GM12891 (cell line): ENCODE measurements around the gene SMARCC2.
"Not testable (repeated sequence)": the region's sequence is repeated elsewhere in the genome, so short reads cannot be mapped to it uniquely, and the experiment has no call there.

Experiments
- DNase-seq: peaks from one replicate; pipeline ENCODE4 v3.0.0; 2011; ENCODE audit warnings: low spot score; ENCODE audit not compliant: insufficient read length
- FAIRE-seq: peaks from 2 replicates; lab custom pipeline; 2011; peaks lifted over from hg19 to GRCh38; lab: Jason Lieb, UNC
- PAX5 ChIP-seq: IDR thresholded peaks from 2 replicates; pipeline ENCODE4 v1.6.1; 2011; ENCODE audit warnings: low read length, moderate library complexity, mild to moderate bottlenecking; ENCODE audit not compliant: insufficient read depth, severe bottlenecking
- POLR2A ChIP-seq: IDR thresholded peaks from 2 replicates; pipeline ENCODE4 v1.6.1; 2011; ENCODE audit warnings: low read depth, low read length, control low read depth
- POLR2AphosphoS5 ChIP-seq: IDR thresholded peaks from 2 replicates; pipeline ENCODE4 v1.6.1; 2011; ENCODE audit warnings: low read depth, low read length, control low read depth
- POU2F2 ChIP-seq: IDR thresholded peaks from 2 replicates; pipeline ENCODE4 v1.6.1; 2011; ENCODE audit warnings: low read depth, mild to moderate bottlenecking, control low read depth, low read length, moderate library complexity
- SPI1 ChIP-seq: IDR thresholded peaks from 2 replicates; pipeline ENCODE4 v1.6.1; 2011; ENCODE audit warnings: low read depth, low read length, control low read depth
- TAF1 ChIP-seq: IDR thresholded peaks from 2 replicates; pipeline ENCODE4 v1.6.1; 2011; ENCODE audit warnings: low read depth, low read length, control low read depth

Gene SMARCC2

GRCh38 chr12:56158029-56158925 lies 31.0 kb downstream of the SMARCC2 start, which contains the start of gene MYL6:
Gene MYL6, plus strand, starts transcription at chr12:56158359. Its CDS starts 43 bp downstream, at chr12:56158402.
- DNase-seq: peak; percentile 83
- no peak for TF ChIP-seq PAX5
- peak; percentile 99 for TF ChIP-seq POLR2AphosphoS5
- TF ChIP-seq TAF1: peak; percentile 92
- TF ChIP-seq SPI1: peak; percentile 86
- peak; percentile 79 for TF ChIP-seq POU2F2
- peak; percentile 98 for TF ChIP-seq POLR2A
- peak; percentile 96 for FAIRE-seq

- peak; percentile 64 for DNase-seq
- no peak for FAIRE-seq
- TF ChIP-seq POLR2AphosphoS5: no peak
- no peak for TF ChIP-seq POLR2A
- peak; percentile 71 for TF ChIP-seq TAF1
- peak; percentile 2; the same call in 1 of the 2 replicates for TF ChIP-seq POU2F2
- peak; percentile 59 for TF ChIP-seq SPI1
- peak; percentile 65 for TF ChIP-seq PAX5
These were observed 31.9 kb downstream of the SMARCC2 start for GRCh38 chr12:56157201-56158028.

GRCh38 chr12:56156464-56157200 lies 32.7 kb downstream of the SMARCC2 start:
- not testable (repeated sequence) for DNase-seq, FAIRE-seq

- TF ChIP-seq PAX5 (no peak), TAF1 (no peak)
- no peak for DNase-seq
- FAIRE-seq: no peak
These were observed 33.9 kb downstream of the SMARCC2 start for GRCh38 chr12:56155256-56155845.

GRCh38 chr12:56154818-56155217 lies 34.5 kb downstream of the SMARCC2 start:
- FAIRE-seq (no peak), DNase-seq (no peak)
- TF ChIP-seq TAF1: no peak
- TF ChIP-seq POU2F2: no peak
- no peak for TF ChIP-seq POLR2AphosphoS5
- no peak for TF ChIP-seq SPI1
- no peak for TF ChIP-seq POLR2A
- TF ChIP-seq PAX5: no peak

- no peak for FAIRE-seq
- no peak for DNase-seq
- TF ChIP-seq POU2F2: no peak
- TF ChIP-seq POLR2A: no peak
- TF ChIP-seq POLR2AphosphoS5: no peak
- no peak for TF ChIP-seq TAF1
- TF ChIP-seq SPI1: no peak
- no peak for TF ChIP-seq PAX5
These were observed 35.0 kb downstream of the SMARCC2 start for GRCh38 chr12:56154246-56154771.

- no peak for TF ChIP-seq POLR2A
- no peak for TF ChIP-seq POU2F2
- TF ChIP-seq TAF1: no peak
- no peak for TF ChIP-seq SPI1
- no peak for TF ChIP-seq PAX5
- TF ChIP-seq POLR2AphosphoS5: no peak
- DNase-seq (no peak), FAIRE-seq (no peak)
These were observed 35.6 kb downstream of the SMARCC2 start for GRCh38 chr12:56153678-56154065.

GRCh38 chr12:56152756-56153677 lies 36.3 kb downstream of the SMARCC2 start:
- DNase-seq (no peak), FAIRE-seq (no peak)

More at GRCh38 chr12:56152756-56153677, 36.3 kb downstream of the SMARCC2 start:
- TF ChIP-seq POLR2A (no peak), POU2F2 (no peak), POLR2AphosphoS5 (no peak), PAX5 (no peak), TAF1 (no peak), SPI1 (no peak)
